Measurements from ENCODE around the gene ACTR5. TPM values are rescaled to one million over a fixed set of nuclear protein-coding genes. Genes with fewer than 3 reads are reported as not detected.

The ACTR5 gene
- total and polyA plus RNA-seq, 2 donors (not counting 1 experiment from before 2014, with no cell fraction given) = 4.4 to 5.9 TPM

GRCh38 chr20:38798266-38798665 lies 50.0 kb downstream of the ACTR5 start:
- Histone ChIP-seq H2AFZ (ENCODE audit: low read length) (no peak overlapping the region), H3K9me3 (ENCODE audit: control insufficient read depth, insufficient read depth, low read depth, low read length) (no peaks in the 10 kb centered on the region), H3K36me3 (ENCODE audit: control insufficient read depth, insufficient read depth, low read length) (no peaks in the 10 kb centered on the region), H3K4me2 (ENCODE audit: extremely low read depth, insufficient read depth, low read length) (no peak overlapping the region), H3K4me3 (replicated peaks in 1 of 4; ENCODE audit: control extremely low read depth in 1 of 4, insufficient read depth in 1 of 4, low read depth in 3 of 4, low read length in 4 of 4) (no peak overlapping the region), H3K4me1 (ENCODE audit: control insufficient read depth, extremely low read depth, insufficient read depth, low read length) (no peaks in the 10 kb centered on the region), H3K79me2 (ENCODE audit: control insufficient read depth, insufficient read depth, low read length) (no peaks in the 10 kb centered on the region), H3K9ac (ENCODE audit: insufficient read depth, low read length) (no peak overlapping the region), H3K27ac (ENCODE audit: insufficient read depth, low read length) (no peak overlapping the region), H3K27me3 (ENCODE audit: control insufficient read depth, insufficient read depth, low read length) (no peaks in the 10 kb centered on the region), H4K20me1 (ENCODE audit: control insufficient read depth, extremely low read depth, insufficient read depth, low read length) (no peaks in the 10 kb centered on the region)
- TF ChIP-seq EZH2 (IDR thresholded peaks at IDR 0.05; ENCODE audit: low read length, missing control alignments) = no peak
- TF ChIP-seq, protein P1, sequence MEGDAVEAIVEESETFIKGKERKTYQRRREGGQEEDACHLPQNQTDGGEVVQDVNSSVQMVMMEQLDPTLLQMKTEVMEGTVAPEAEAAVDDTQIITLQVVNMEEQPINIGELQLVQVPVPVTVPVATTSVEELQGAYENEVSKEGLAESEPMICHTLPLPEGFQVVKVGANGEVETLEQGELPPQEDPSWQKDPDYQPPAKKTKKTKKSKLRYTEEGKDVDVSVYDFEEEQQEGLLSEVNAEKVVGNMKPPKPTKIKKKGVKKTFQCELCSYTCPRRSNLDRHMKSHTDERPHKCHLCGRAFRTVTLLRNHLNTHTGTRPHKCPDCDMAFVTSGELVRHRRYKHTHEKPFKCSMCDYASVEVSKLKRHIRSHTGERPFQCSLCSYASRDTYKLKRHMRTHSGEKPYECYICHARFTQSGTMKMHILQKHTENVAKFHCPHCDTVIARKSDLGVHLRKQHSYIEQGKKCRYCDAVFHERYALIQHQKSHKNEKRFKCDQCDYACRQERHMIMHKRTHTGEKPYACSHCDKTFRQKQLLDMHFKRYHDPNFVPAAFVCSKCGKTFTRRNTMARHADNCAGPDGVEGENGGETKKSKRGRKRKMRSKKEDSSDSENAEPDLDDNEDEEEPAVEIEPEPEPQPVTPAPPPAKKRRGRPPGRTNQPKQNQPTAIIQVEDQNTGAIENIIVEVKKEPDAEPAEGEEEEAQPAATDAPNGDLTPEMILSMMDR (conservative IDR thresholded peaks at IDR 0.05 in 1 of 2, IDR thresholded peaks at IDR 0.05 in 1 of 2; ENCODE audit: low read depth in 1 of 2, low read length in 2 of 2) = no peak
- no peak for DNase-seq (ENCODE audit: low read depth in 2 of 2)

DNA sequence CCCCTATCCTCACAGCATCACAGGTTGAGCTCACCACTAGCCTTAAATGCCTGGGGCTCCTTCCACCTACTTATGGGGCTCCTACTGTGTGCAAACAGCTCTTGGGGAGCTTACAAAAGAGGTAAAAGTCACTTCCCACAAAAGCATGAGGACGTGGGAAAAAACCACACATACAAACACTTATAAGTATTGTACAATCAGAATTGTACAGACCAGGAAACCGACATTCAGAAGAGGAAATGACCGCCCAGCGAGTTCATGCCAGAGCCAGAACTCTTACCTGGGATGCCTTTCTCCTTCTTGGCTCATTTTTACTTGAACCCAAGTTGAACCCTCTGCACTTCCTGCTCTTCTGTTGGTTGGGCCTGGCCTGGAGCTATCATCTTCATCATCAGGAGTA lies 50.9 kb downstream of the ACTR5 start:
- Histone ChIP-seq H3K27ac (ENCODE audit: insufficient read depth, low read length) (no peak overlapping the region), H3K9me3 (ENCODE audit: control insufficient read depth, insufficient read depth, low read depth, low read length) (no peaks in the 10 kb centered on the region), H3K4me1 (ENCODE audit: control insufficient read depth, extremely low read depth, insufficient read depth, low read length) (no peaks in the 10 kb centered on the region), H3K4me2 (ENCODE audit: extremely low read depth, insufficient read depth, low read length) (no peak overlapping the region), H3K36me3 (ENCODE audit: control insufficient read depth, insufficient read depth, low read length) (no peaks in the 10 kb centered on the region), H3K79me2 (ENCODE audit: control insufficient read depth, insufficient read depth, low read length) (no peaks in the 10 kb centered on the region), H3K27me3 (ENCODE audit: control insufficient read depth, insufficient read depth, low read length) (peaks cover under 1% of the 10 kb centered on the region), H3K9ac (ENCODE audit: insufficient read depth, low read length) (no peak overlapping the region), H2AFZ (ENCODE audit: low read length) (no peak overlapping the region), H3K4me3 (replicated peaks in 1 of 4; ENCODE audit: control extremely low read depth in 1 of 4, insufficient read depth in 1 of 4, low read depth in 3 of 4, low read length in 4 of 4) (no peak overlapping the region), H4K20me1 (ENCODE audit: control insufficient read depth, extremely low read depth, insufficient read depth, low read length) (no peaks in the 10 kb centered on the region)
- TF ChIP-seq, protein P1 (conservative IDR thresholded peaks at IDR 0.05 in 1 of 2, IDR thresholded peaks at IDR 0.05 in 1 of 2; ENCODE audit: low read depth in 1 of 2, low read length in 2 of 2) = no peak
- TF ChIP-seq EZH2 (IDR thresholded peaks at IDR 0.05; ENCODE audit: low read length, missing control alignments) = no peak
- DNase-seq (ENCODE audit: low read depth in 2 of 2) = no peak

DNA sequence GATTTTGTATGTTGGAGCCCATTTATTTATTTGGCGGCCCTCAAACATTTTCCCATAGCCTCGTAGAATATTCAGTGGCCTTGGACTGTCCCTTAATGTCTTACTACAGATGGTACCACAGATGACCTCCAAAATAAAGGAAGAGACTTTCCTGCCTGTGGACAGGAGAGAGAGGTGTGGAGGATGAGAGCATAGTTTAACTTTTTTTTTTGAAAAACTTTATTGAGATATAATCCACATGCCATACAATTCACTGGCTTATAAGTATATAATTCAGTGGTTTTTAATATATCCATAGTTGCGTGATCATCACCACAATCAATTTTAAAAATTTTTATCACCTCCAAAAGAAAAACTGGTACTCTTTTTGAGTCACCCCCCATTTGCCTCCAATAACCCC lies 52.6 kb downstream of the ACTR5 start:
- TF ChIP-seq, protein P1 (conservative IDR thresholded peaks at IDR 0.05 in 1 of 2, IDR thresholded peaks at IDR 0.05 in 1 of 2; ENCODE audit: low read depth in 1 of 2, low read length in 2 of 2) = no peak
- no peak for TF ChIP-seq EZH2 (IDR thresholded peaks at IDR 0.05; ENCODE audit: low read length, missing control alignments)
- no peak for DNase-seq (ENCODE audit: low read depth in 2 of 2)
- H3K4me3 ChIP-seq (replicated peaks in 1 of 4; ENCODE audit: control extremely low read depth in 1 of 4, insufficient read depth in 1 of 4, low read depth in 3 of 4, low read length in 4 of 4) = no peak overlapping the region

More for the DNA sequence above, 52.6 kb downstream of the ACTR5 start:
- Histone ChIP-seq H3K4me1 (ENCODE audit: control insufficient read depth, extremely low read depth, insufficient read depth, low read length) (no peaks in the 10 kb centered on the region), H2AFZ (ENCODE audit: low read length) (no peak overlapping the region), H3K9ac (ENCODE audit: insufficient read depth, low read length) (no peak overlapping the region), H4K20me1 (ENCODE audit: control insufficient read depth, extremely low read depth, insufficient read depth, low read length) (no peaks in the 10 kb centered on the region), H3K9me3 (ENCODE audit: control insufficient read depth, insufficient read depth, low read depth, low read length) (no peaks in the 10 kb centered on the region), H3K36me3 (ENCODE audit: control insufficient read depth, insufficient read depth, low read length) (no peaks in the 10 kb centered on the region), H3K27ac (ENCODE audit: insufficient read depth, low read length) (no peak overlapping the region), H3K4me2 (ENCODE audit: extremely low read depth, insufficient read depth, low read length) (no peak overlapping the region), H3K79me2 (ENCODE audit: control insufficient read depth, insufficient read depth, low read length) (no peaks in the 10 kb centered on the region), H3K27me3 (ENCODE audit: control insufficient read depth, insufficient read depth, low read length) (peaks cover 16% of the 10 kb centered on the region)

All from fibroblast of lung (primary cell).